Measurements from ENCODE around the gene RAPGEF2.

DNA sequence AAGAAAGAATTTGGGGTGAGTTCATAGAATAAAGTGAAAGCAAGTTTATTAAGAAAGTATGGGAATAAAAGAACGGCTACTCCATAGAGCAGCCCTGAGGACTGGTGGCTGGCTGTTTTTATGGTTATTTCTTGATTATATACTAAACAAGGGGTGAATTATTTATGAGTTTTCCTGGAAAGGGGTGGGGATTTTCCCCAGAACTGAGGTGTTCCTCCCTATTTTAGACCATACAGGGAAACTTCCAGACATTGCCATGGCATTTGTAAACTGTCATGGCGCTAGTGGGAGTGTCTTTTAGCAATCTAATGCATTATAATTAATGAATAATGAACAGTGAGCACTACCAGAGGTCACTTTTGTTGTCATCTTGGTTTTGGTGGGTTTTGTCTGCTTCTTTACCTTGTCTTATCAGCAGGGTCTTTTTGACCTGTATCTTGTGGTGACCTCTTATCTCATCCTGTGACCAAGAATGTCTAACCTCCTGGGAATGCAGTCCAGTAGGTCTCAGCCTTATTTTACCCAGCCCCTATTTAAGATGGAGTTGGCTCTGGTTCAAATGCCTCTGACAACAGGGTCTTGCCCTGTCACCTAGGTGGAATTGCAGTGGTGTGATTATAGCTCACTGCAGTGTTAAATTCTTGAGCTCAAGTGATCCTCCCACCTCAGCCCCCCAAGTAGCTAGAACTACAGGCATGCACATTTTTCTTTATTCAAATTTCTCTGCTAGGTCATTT, 27.1 kb downstream of the RAPGEF2 start:
- TF ChIP-seq CTCF (IDR thresholded peaks at IDR 0.05; ENCODE audit: extremely low read depth in 1 of 2, insufficient read depth in 1 of 2, low read depth in 1 of 2, low read length in 2 of 2) (no peak), POLR2A (IDR thresholded peaks at IDR 0.05; ENCODE audit: low read depth, low read length) (no peak), POLR2AphosphoS5 (IDR thresholded peaks at IDR 0.05; ENCODE audit: insufficient read depth, low read depth, low read length) (no peak), FOS (IDR thresholded peaks at IDR 0.05; ENCODE audit: borderline replicate concordance, insufficient read depth, low read length) (no peak), EZH2 (IDR thresholded peaks at IDR 0.05; ENCODE audit: borderline replicate concordance, low read depth, low read length, severe bottlenecking) (no peak), MAX (IDR thresholded peaks at IDR 0.05; ENCODE audit: insufficient read depth, insufficient read length) (no peak), MYC (IDR thresholded peaks at IDR 0.05; ENCODE audit: low read depth, low read length) (no peak), JUN (IDR thresholded peaks at IDR 0.05; ENCODE audit: borderline replicate concordance, insufficient read depth, insufficient read length, low read depth) (no peak)
